ENCODE results near the gene RC3H1. TPM values are rescaled to one million over a fixed set of nuclear protein-coding genes. Genes with fewer than 3 reads are reported as not detected.
A peak's percentile ranks its signal among the peaks of the same experiment; 100 is the strongest.

Gene RC3H1
- total and polyA plus RNA-seq, 2 of the 13 experiments (the other 11 are each of a cell fraction or from before 2014, with no cell fraction given), result 11.2 to 19.6 TPM

GRCh38 chr1:173893611-173894010, 128.5 kb downstream of the RC3H1 start:
- Histone ChIP-seq H2AFZ (ENCODE audit: low read length) (no peak overlapping the region), H3K9me3 (ENCODE audit: low read length) (no peaks in the 10 kb centered on the region), H4K20me1 (ENCODE audit: insufficient read depth, low read length) (no peaks in the 10 kb centered on the region), H3K9ac (ENCODE audit: insufficient read depth, low read depth, low read length) (no peak overlapping the region), H3K79me2 (ENCODE audit: insufficient read depth, low read length) (no peaks in the 10 kb centered on the region), H3K27me3 (ENCODE audit: control insufficient read depth in 1 of 2, insufficient read depth in 2 of 2, low read length in 2 of 2) (no peaks in the 10 kb centered on the region), H3K36me3 (replicated peaks in 1 of 2; ENCODE audit: control insufficient read depth in 1 of 2, insufficient read depth in 2 of 2, low read length in 2 of 2) (no peaks in the 10 kb centered on the region), H3K27ac (ENCODE audit: extremely low read length, insufficient read depth, low read length) (no peak overlapping the region), H3K4me3 (replicated peaks in 1 of 3; ENCODE audit: insufficient read depth in 1 of 3, low read depth in 2 of 3, low read length in 3 of 3) (no peak overlapping the region), H3K4me1 (ENCODE audit: insufficient read depth, low read length) (no peaks in the 10 kb centered on the region), H3K4me2 (ENCODE audit: low read depth, low read length) (no peak overlapping the region)
- FAIRE-seq, result no peak
- in situ Hi-C loops (cut with HindIII; ENCODE audit: extremely low pct_ligation_motif_present, low pct_unique_long_range_greater_than_20kb), result no loop called here
- intact Hi-C loops (cut with micrococcal nuclease; ENCODE audit: unreplicated experiment), result no loop called here
- TF ChIP-seq MBNL3 (CRISPR knock-in tag; conservative IDR thresholded peaks at IDR 0.05) (no peak), ATF7 (IDR thresholded peaks at IDR 0.05) (peak; percentile 33; the same call in 1 of the 2 replicates), ATF7 (CRISPR knock-in tag; IDR thresholded peaks at IDR 0.05) (no peak)
- POLR2A ChIA-PET, result no interaction called here
- CTCF ChIA-PET (ENCODE audit: low intra/inter-chr PET ratio, low total read pairs), result no interaction called here
- BruUV-seq (replicated peaks), result no TSS peak
- whole genome bisulfite sequencing (ENCODE audit: low lambda C conversion rate), result 94% methylated on average over 1 of the region's 1 CpG
- DNase-seq (ENCODE audit: low spot score), result no peak
- ATAC-seq, result no peak

GRCh38 chr1:173889885-173890284, 132.3 kb downstream of the RC3H1 start:
- Histone ChIP-seq H2AFZ (ENCODE audit: low read length) (no peak overlapping the region), H3K79me2 (ENCODE audit: insufficient read depth, low read length) (no peaks in the 10 kb centered on the region), H4K20me1 (ENCODE audit: insufficient read depth, low read length) (no peaks in the 10 kb centered on the region), H3K27ac (ENCODE audit: extremely low read length, insufficient read depth, low read length) (no peak overlapping the region), H3K36me3 (replicated peaks in 1 of 2; ENCODE audit: control insufficient read depth in 1 of 2, insufficient read depth in 2 of 2, low read length in 2 of 2) (peaks cover 8 to 14% of the 10 kb centered on the region in 2 experiments), H3K27me3 (ENCODE audit: control insufficient read depth in 1 of 2, insufficient read depth in 2 of 2, low read length in 2 of 2) (no peaks in the 10 kb centered on the region), H3K4me2 (ENCODE audit: low read depth, low read length) (no peak overlapping the region), H3K9ac (ENCODE audit: insufficient read depth, low read depth, low read length) (no peak overlapping the region), H3K4me1 (ENCODE audit: insufficient read depth, low read length) (no peaks in the 10 kb centered on the region), H3K4me3 (replicated peaks in 1 of 3; ENCODE audit: insufficient read depth in 1 of 3, low read depth in 2 of 3, low read length in 3 of 3) (no peak overlapping the region), H3K9me3 (ENCODE audit: low read length) (no peaks in the 10 kb centered on the region)
- in situ Hi-C loops (cut with HindIII; ENCODE audit: extremely low pct_ligation_motif_present, low pct_unique_long_range_greater_than_20kb), result no loop called here
- POLR2A ChIA-PET, result interaction anchor here (1.0 kb wide), 1 partner anchor 21 kb away, joined by 4 read pairs; the partner anchor contains the start of gene ZBTB37
- ATAC-seq (no peak), FAIRE-seq (no peak), DNase-seq (ENCODE audit: low spot score) (no peak)
- intact Hi-C loops (cut with micrococcal nuclease; ENCODE audit: unreplicated experiment), result no loop called here
- BruUV-seq (replicated peaks), result no TSS peak
- CTCF ChIA-PET (ENCODE audit: low intra/inter-chr PET ratio, low total read pairs), result no interaction called here
- WGBS (ENCODE audit: low lambda C conversion rate), result 97% methylated on average over 2 of the region's 2 CpGs
- TF ChIP-seq ZNF207 (IDR thresholded peaks at IDR 0.05; ENCODE audit: borderline replicate concordance) (no peak), MTF2 (CRISPR knock-in tag; IDR thresholded peaks at IDR 0.05; ENCODE audit: borderline replicate concordance) (no peak), ZNF788 (CRISPR knock-in tag; IDR thresholded peaks at IDR 0.05; ENCODE audit: borderline replicate concordance) (no peak), ZUFSP (CRISPR knock-in tag; IDR thresholded peaks at IDR 0.05; ENCODE audit: borderline replicate concordance) (no peak), IRF9 (CRISPR knock-in tag; IDR thresholded peaks at IDR 0.05; ENCODE audit: borderline replicate concordance) (no peak), RNF219 (CRISPR knock-in tag; IDR thresholded peaks at IDR 0.05) (no peak), CCAR2 (optimal IDR thresholded peaks at IDR 0.05; ENCODE audit: low read depth, low read length) (no peak), ZKSCAN1 (IDR thresholded peaks at IDR 0.05; ENCODE audit: low read length) (no peak)

Measured in HepG2 (cell line).